H1 (cell line): ENCODE results near the gene ABCF2. TPM values are rescaled to one million over a fixed set of nuclear protein-coding genes. Genes with fewer than 3 reads are reported as not detected.

Experiments used
- BACH1 ChIP-seq: IDR thresholded peaks from 2 replicates; pipeline ENCODE4 v1.6.1; 2012; ENCODE audit warnings: low read length, improper control_type of control experiment
- CHD7 ChIP-seq: fragments of 300-600 bp; sonication (generic); IDR thresholded peaks from 2 replicates; pipeline ENCODE4 v1.7.1; 2012; ENCODE audit warnings: low read length, moderate library complexity, mild to moderate bottlenecking, inconsistent platforms; ENCODE audit not compliant: insufficient replicate concordance
- GTF2F1 ChIP-seq: IDR thresholded peaks from 2 replicates; pipeline ENCODE4 v1.6.1; 2012; ENCODE audit warnings: low read depth, low read length, improper control_type of control experiment, borderline replicate concordance
- SIN3A ChIP-seq, 2 experiments: IDR thresholded peaks in 1 of 2; conservative IDR thresholded peaks in 1 of 2; 2 replicates each; pipeline ENCODE4 v1.6.1; 2011 to 2012; ENCODE audit warnings: low read length in 2 of 2, improper control_type of control experiment in 1 of 2, low read depth in 1 of 2, mild to moderate bottlenecking in 1 of 2
- TAF7 ChIP-seq: optimal IDR thresholded peaks from 2 replicates; pipeline ENCODE3; 2011; ENCODE audit warnings: low read depth, mild to moderate bottlenecking, inconsistent platforms, low read length, moderate library complexity, borderline replicate concordance
- polyA plus RNA-seq, 7 experiments: library from polyadenylated mRNA; depleted of rRNA in 3 of 7; stranded (reverse) in 5 of 7; unstranded in 2 of 7; fragments of >200 nt in 5 of 7; fragments of 200-250 nt in 2 of 7; gene quantifications; 1 replicate in 5 of 7; 2 replicates in 1 of 7; 4 replicates in 1 of 7; pipeline versions ENCODE4 v1.2.1 to v1.2.3, GENCODE V29; 2011 to 2013; ENCODE audit warnings: missing spikeins in 2 of 7, mixed read lengths in 2 of 7
- total RNA-seq: library from RNA; stranded (reverse); fragmentation: NEBNext Ultra II Directional; extraction: Animal tissue kit (Norgen Biotek cat#: 25700); gene quantifications from 2 replicates; pipeline ENCODE4 v1.2.1, GENCODE V29; 2021

The ABCF2 gene
- total and polyA plus RNA-seq, 2 of the 8 experiments (the other 6 are each of a cell fraction or from before 2014, with no cell fraction given) = 28.0 to 55.0 TPM

GRCh38 chr7:151194188-151194587, 32.8 kb downstream of the ABCF2 start (continued):
- TF ChIP-seq CHD7 = no peak
- no peak for TF ChIP-seq TAF7
- no peak for TF ChIP-seq BACH1
- no peak for TF ChIP-seq GTF2F1
- TF ChIP-seq SIN3A (conservative IDR thresholded peaks at IDR 0.05 in 1 of 2, IDR thresholded peaks at IDR 0.05 in 1 of 2; ENCODE audit: low read depth in 1 of 2, low read length in 2 of 2) = no peak
